HepG2 (cell line): ENCODE data around the gene ENTPD1. TPM values are rescaled to one million over a fixed set of nuclear protein-coding genes. Genes with fewer than 3 reads are reported as not detected.

Source experiments
- ATAC-seq: fragments of 200-7000 bp; cut with Tn5 transposase; 3 replicates; pipeline ENCODE4 v1.9.1; 2020; ENCODE audit warnings: mild to moderate bottlenecking, moderate library complexity
- BruUV-seq: library from RNA; stranded (reverse); fragments of 400-500 nt; replicated peaks from 2 replicates; lab custom pipeline; 2021; lab: Mats Ljungman, UMichigan
- CTCF ChIA-PET: fragments of 300-600 bp; formaldehyde crosslinking; extraction: SDS; loops from one replicate; lab custom pipeline; 2021; ENCODE audit warnings: low total read pairs, inconsistent platforms, low intra/inter-chr PET ratio; lab: Yijun Ruan, JAX
- POLR2A ChIA-PET: fragments of 350-600 bp; sonication (Branson Sonifier 250); formaldehyde crosslinking; loops from one replicate; lab custom pipeline; 2020; ENCODE audit warnings: antibody characterized with exemption, inconsistent platforms; lab: Yijun Ruan, JAX
- DNase-seq: peaks from one replicate; pipeline ENCODE4 v3.0.0-alpha.2; 2015; ENCODE audit warnings: low spot score
- FAIRE-seq: peaks from 3 replicates; lab custom pipeline; 2011; peaks lifted over from hg19 to GRCh38; lab: Jason Lieb, UNC
- H2AFZ ChIP-seq: one replicate; pipeline ENCODE4 v1.6.1; 2011; ENCODE audit warnings: low read length, inconsistent platforms
- H3K27ac ChIP-seq: fragments of 300-600 bp; 3 replicates; pipeline ENCODE4 v1.8.0; 2011; ENCODE audit warnings: mixed run types, mild to moderate bottlenecking, mixed read lengths, low read length, inconsistent platforms; ENCODE audit not compliant: insufficient read depth; ENCODE audit errors: extremely low read length
- H3K27me3 ChIP-seq, 2 experiments: fragments of 200-600 bp in 1 of 2; 2 replicates in 1 of 2; 3 replicates in 1 of 2; pipeline versions ENCODE4 v1.6.0 to v1.8.0; 2011; ENCODE audit warnings: low read length in 2 of 2, mild to moderate bottlenecking in 2 of 2, moderate library complexity in 2 of 2, inconsistent platforms in 1 of 2; ENCODE audit not compliant: insufficient read depth in 2 of 2, control insufficient read depth in 1 of 2
- H3K36me3 ChIP-seq, 2 experiments: fragments of 200-600 bp in 1 of 2; replicated peaks in 1 of 2; 2 replicates in 1 of 2; 3 replicates in 1 of 2; pipeline versions ENCODE4 v1.5.1 to v1.8.0; 2011; ENCODE audit warnings: low read length in 2 of 2, inconsistent platforms in 1 of 2; ENCODE audit not compliant: insufficient read depth in 2 of 2, control insufficient read depth in 1 of 2
- H3K4me1 ChIP-seq: 2 replicates; pipeline ENCODE4 v1.5.1; 2012; ENCODE audit warnings: low read length, inconsistent platforms; ENCODE audit not compliant: insufficient read depth
- H3K4me2 ChIP-seq: 2 replicates; pipeline ENCODE4 v1.6.0; 2011; ENCODE audit warnings: low read depth, low read length, inconsistent platforms
- H3K4me3 ChIP-seq, 3 experiments: fragments of 200-600 bp in 1 of 3; sonication (generic), shearing (Covaris generic) in 1 of 3; replicated peaks in 1 of 3; 2 replicates each; pipeline ENCODE4 v1.5.1; 2011 to 2016; ENCODE audit warnings: low read length in 3 of 3, inconsistent platforms in 2 of 3, low read depth in 2 of 3, mild to moderate bottlenecking in 2 of 3, control low read depth in 1 of 3, mixed read lengths in 1 of 3; ENCODE audit not compliant: insufficient read depth in 1 of 3
- H3K79me2 ChIP-seq: one replicate; pipeline ENCODE4 v1.6.1; 2011; ENCODE audit warnings: low read length, inconsistent platforms; ENCODE audit not compliant: insufficient read depth
- H3K9ac ChIP-seq: 2 replicates; pipeline ENCODE4 v1.6.0; 2011; ENCODE audit warnings: mild to moderate bottlenecking, low read depth, low read length, inconsistent platforms; ENCODE audit not compliant: insufficient read depth
- H3K9me3 ChIP-seq: 2 replicates; pipeline ENCODE4 v1.5.1; 2012; ENCODE audit warnings: mild to moderate bottlenecking, low read length
- H4K20me1 ChIP-seq: 2 replicates; pipeline ENCODE4 v1.6.0; 2011; ENCODE audit warnings: inconsistent platforms, mild to moderate bottlenecking, low read length, moderate library complexity; ENCODE audit not compliant: insufficient read depth
- CEBPG ChIP-seq: IDR thresholded peaks from 2 replicates; pipeline ENCODE4 v1.6.1; 2016
- GTF3A ChIP-seq: sonication (generic); formaldehyde crosslinking; conservative IDR thresholded peaks from 2 replicates; pipeline ENCODE4 v1.4.0; 2020; ENCODE audit warnings: mild to moderate bottlenecking, missing genetic modification reagents
- MED1 ChIP-seq: sonication (generic); formaldehyde crosslinking; IDR thresholded peaks from 2 replicates; pipeline ENCODE4 v1.4.0; 2020; ENCODE audit warnings: missing genetic modification reagents
- NR1H2 ChIP-seq: sonication (generic); formaldehyde crosslinking; IDR thresholded peaks from 2 replicates; pipeline ENCODE4 v1.8.1; 2022; ENCODE audit warnings: low read depth, missing genetic modification reagents, borderline replicate concordance
- YY1 ChIP-seq: IDR thresholded peaks from 2 replicates; pipeline ENCODE4 v1.6.1; 2011; ENCODE audit warnings: low read length, low read depth, moderate library complexity, mild to moderate bottlenecking; ENCODE audit not compliant: insufficient read depth, insufficient replicate concordance
- ZBTB3 ChIP-seq: sonication (generic); formaldehyde crosslinking; IDR thresholded peaks from 2 replicates; pipeline ENCODE4 v1.4.0; 2020; ENCODE audit warnings: low read depth, mild to moderate bottlenecking, moderate library complexity, missing genetic modification reagents, borderline replicate concordance
- ZNF24 ChIP-seq: fragments of 450-650 bp; IDR thresholded peaks from 2 replicates; pipeline ENCODE4 v1.6.1; 2017; ENCODE audit warnings: antibody characterized with exemption, mild to moderate bottlenecking
- ZNF282 ChIP-seq: fragments of 450-650 bp; IDR thresholded peaks from 2 replicates; pipeline ENCODE4 v1.6.1; 2018; ENCODE audit not compliant: partially characterized antibody
- ZNF660 ChIP-seq: sonication (generic); formaldehyde crosslinking; IDR thresholded peaks from 2 replicates; pipeline ENCODE4 v1.5.1; 2020; ENCODE audit warnings: mild to moderate bottlenecking, low read depth, missing genetic modification reagents, borderline replicate concordance
- WGBS: methylation state at CpG from one replicate; pipeline ENCODE4 v1.1.6; 2017; ENCODE audit warnings: low lambda C conversion rate; 5-methylcytosine and 5-hydroxymethylcytosine counted together
- in situ Hi-C: cut with HindIII; loops from 2 replicates; pipeline ENCODE4 v1.10.0; 2017; ENCODE audit warnings: low pct_unique_long_range_greater_than_20kb; ENCODE audit not compliant: extremely low pct_ligation_motif_present
- intact Hi-C: fragments of 100-400 bp; cut with micrococcal nuclease; formaldehyde crosslinking; loops from one replicate; pipeline ENCODE4 v1.10.0; 2022; ENCODE audit not compliant: unreplicated experiment
- polyA plus RNA-seq, 8 experiments: library from polyadenylated mRNA; depleted of rRNA in 3 of 8; stranded (reverse) in 7 of 8; unstranded in 1 of 8; fragments of >200 nt; fragmentation: Illumina TruSeq in 4 of 8; extraction: Trizol in 4 of 8; gene quantifications; 2 replicates each; pipeline versions ENCODE4 v1.2.1 to v1.2.3, GENCODE V29; 2011 to 2016; ENCODE audit warnings: low read depth in 4 of 8, missing spikeins in 1 of 8, mixed read lengths in 1 of 8; ENCODE audit not compliant: insufficient read depth in 1 of 8
- total RNA-seq, 5 experiments: library from RNA; depleted of rRNA; stranded (reverse); fragments of >200 nt; fragmentation: Illumina TruSeq; extraction: Trizol; gene quantifications; 2 replicates each; pipeline ENCODE4 v1.2.3, GENCODE V29; 2016; ENCODE audit warnings: low read depth in 1 of 5
- TF ChIP-seq, protein P1 (sequence below): sonication (generic); formaldehyde crosslinking; IDR thresholded peaks from 2 replicates; pipeline ENCODE4 v1.4.0; 2020; ENCODE audit warnings: missing genetic modification reagents; ENCODE audit errors: not compliant biosample characterization
- TF ChIP-seq, protein P2 (sequence below): IDR thresholded peaks from 2 replicates; pipeline ENCODE4 v1.6.1; 2012; ENCODE audit warnings: low read length, improper control_type of control experiment
- TF ChIP-seq, protein P3 (sequence below): sonication (generic); formaldehyde crosslinking; IDR thresholded peaks from 2 replicates; pipeline ENCODE4 v1.8.0; 2022; ENCODE audit warnings: mild to moderate bottlenecking, missing genetic modification reagents
- TF ChIP-seq, protein P4 (sequence below): sonication (generic); formaldehyde crosslinking; IDR thresholded peaks from 2 replicates; pipeline ENCODE4 v1.4.0; 2020; ENCODE audit warnings: missing genetic modification reagents, mild to moderate bottlenecking, borderline replicate concordance
- TF ChIP-seq, protein P5 (sequence below): IDR thresholded peaks from 2 replicates; pipeline ENCODE4 v1.6.1; 2016; ENCODE audit warnings: low read depth, control low read depth

Gene ENTPD1
- total and polyA plus RNA-seq, 2 of the 13 experiments (the other 11 are each of a cell fraction or from before 2014, with no cell fraction given), result 0.07 TPM

DNA sequence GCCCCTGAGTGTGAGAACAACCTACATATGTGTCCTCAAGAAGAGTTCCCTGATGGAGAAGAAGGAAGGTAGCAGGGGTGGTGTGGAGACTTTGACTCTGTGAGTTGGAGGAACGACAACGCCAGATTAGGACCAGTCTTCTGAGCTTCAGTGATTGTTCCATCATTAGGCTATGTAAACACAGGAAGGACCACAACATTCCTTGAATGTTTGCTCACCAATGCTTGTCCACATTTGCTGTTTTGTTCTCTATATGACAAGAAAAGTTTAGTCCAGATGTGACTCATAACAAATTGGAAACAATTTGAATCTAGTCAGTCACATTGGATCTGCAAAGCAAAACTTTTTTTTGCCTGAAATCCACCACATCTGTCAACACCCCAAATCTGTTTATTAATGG is 62.7 kb downstream of the ENTPD1 start:
- 0% methylated on average over 2 of the region's 2 CpGs for whole genome bisulfite sequencing
- ATAC-seq, result peak; percentile 82
- H3K4me1 ChIP-seq, result peaks cover 53% of the 10 kb centered on the region
- ChIA-PET POLR2A (no interaction called here), CTCF (no interaction called here)
- BruUV-seq, result no TSS peak
- H2AFZ ChIP-seq, result no peak overlapping the region
- H3K27me3 ChIP-seq, result no peaks in the 10 kb centered on the region
- H3K9me3 ChIP-seq, result no peaks in the 10 kb centered on the region
- H3K4me3 ChIP-seq, result no peak overlapping the region
- peak; percentile 79 for DNase-seq
- peak overlapping the region; percentile 20; the same call in 1 of the 2 replicates for H3K4me2 ChIP-seq
- no peaks in the 10 kb centered on the region for H3K36me3 ChIP-seq
- in situ Hi-C loops, result no loop called here
- H3K9ac ChIP-seq, result no peak overlapping the region
- no peaks in the 10 kb centered on the region for H3K79me2 ChIP-seq
- no peaks in the 10 kb centered on the region for H4K20me1 ChIP-seq
- intact Hi-C loops, result no loop called here
- H3K27ac ChIP-seq, result no peak overlapping the region
- peak; percentile 26 for FAIRE-seq
- TF ChIP-seq, protein P1, sequence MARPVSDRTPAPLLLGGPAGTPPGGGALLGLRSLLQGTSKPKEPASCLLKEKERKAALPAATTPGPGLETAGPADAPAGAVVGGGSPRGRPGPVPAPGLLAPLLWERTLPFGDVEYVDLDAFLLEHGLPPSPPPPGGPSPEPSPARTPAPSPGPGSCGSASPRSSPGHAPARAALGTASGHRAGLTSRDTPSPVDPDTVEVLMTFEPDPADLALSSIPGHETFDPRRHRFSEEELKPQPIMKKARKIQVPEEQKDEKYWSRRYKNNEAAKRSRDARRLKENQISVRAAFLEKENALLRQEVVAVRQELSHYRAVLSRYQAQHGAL (CRISPR knock-in tag), result no peak
- TF ChIP-seq GTF3A (CRISPR knock-in tag) (no peak), ZNF660 (CRISPR knock-in tag) (no peak), ZNF24 (no peak), MED1 (CRISPR knock-in tag) (peak; percentile 19; the same call in 1 of the 2 replicates), NR1H2 (CRISPR knock-in tag) (no peak), YY1 (no peak), ZBTB3 (CRISPR knock-in tag) (no peak), CEBPG (CRISPR knock-in tag) (no peak), ZNF282 (no peak)
- TF ChIP-seq, protein P2, sequence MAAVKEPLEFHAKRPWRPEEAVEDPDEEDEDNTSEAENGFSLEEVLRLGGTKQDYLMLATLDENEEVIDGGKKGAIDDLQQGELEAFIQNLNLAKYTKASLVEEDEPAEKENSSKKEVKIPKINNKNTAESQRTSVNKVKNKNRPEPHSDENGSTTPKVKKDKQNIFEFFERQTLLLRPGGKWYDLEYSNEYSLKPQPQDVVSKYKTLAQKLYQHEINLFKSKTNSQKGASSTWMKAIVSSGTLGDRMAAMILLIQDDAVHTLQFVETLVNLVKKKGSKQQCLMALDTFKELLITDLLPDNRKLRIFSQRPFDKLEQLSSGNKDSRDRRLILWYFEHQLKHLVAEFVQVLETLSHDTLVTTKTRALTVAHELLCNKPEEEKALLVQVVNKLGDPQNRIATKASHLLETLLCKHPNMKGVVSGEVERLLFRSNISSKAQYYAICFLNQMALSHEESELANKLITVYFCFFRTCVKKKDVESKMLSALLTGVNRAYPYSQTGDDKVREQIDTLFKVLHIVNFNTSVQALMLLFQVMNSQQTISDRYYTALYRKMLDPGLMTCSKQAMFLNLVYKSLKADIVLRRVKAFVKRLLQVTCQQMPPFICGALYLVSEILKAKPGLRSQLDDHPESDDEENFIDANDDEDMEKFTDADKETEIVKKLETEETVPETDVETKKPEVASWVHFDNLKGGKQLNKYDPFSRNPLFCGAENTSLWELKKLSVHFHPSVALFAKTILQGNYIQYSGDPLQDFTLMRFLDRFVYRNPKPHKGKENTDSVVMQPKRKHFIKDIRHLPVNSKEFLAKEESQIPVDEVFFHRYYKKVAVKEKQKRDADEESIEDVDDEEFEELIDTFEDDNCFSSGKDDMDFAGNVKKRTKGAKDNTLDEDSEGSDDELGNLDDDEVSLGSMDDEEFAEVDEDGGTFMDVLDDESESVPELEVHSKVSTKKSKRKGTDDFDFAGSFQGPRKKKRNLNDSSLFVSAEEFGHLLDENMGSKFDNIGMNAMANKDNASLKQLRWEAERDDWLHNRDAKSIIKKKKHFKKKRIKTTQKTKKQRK, result no peak
- TF ChIP-seq, protein P3, sequence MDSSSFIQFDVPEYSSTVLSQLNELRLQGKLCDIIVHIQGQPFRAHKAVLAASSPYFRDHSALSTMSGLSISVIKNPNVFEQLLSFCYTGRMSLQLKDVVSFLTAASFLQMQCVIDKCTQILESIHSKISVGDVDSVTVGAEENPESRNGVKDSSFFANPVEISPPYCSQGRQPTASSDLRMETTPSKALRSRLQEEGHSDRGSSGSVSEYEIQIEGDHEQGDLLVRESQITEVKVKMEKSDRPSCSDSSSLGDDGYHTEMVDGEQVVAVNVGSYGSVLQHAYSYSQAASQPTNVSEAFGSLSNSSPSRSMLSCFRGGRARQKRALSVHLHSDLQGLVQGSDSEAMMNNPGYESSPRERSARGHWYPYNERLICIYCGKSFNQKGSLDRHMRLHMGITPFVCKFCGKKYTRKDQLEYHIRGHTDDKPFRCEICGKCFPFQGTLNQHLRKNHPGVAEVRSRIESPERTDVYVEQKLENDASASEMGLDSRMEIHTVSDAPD (CRISPR knock-in tag), result no peak
- TF ChIP-seq, protein P4, sequence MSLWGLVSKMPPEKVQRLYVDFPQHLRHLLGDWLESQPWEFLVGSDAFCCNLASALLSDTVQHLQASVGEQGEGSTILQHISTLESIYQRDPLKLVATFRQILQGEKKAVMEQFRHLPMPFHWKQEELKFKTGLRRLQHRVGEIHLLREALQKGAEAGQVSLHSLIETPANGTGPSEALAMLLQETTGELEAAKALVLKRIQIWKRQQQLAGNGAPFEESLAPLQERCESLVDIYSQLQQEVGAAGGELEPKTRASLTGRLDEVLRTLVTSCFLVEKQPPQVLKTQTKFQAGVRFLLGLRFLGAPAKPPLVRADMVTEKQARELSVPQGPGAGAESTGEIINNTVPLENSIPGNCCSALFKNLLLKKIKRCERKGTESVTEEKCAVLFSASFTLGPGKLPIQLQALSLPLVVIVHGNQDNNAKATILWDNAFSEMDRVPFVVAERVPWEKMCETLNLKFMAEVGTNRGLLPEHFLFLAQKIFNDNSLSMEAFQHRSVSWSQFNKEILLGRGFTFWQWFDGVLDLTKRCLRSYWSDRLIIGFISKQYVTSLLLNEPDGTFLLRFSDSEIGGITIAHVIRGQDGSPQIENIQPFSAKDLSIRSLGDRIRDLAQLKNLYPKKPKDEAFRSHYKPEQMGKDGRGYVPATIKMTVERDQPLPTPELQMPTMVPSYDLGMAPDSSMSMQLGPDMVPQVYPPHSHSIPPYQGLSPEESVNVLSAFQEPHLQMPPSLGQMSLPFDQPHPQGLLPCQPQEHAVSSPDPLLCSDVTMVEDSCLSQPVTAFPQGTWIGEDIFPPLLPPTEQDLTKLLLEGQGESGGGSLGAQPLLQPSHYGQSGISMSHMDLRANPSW (CRISPR knock-in tag), result no peak
- TF ChIP-seq, protein P5, sequence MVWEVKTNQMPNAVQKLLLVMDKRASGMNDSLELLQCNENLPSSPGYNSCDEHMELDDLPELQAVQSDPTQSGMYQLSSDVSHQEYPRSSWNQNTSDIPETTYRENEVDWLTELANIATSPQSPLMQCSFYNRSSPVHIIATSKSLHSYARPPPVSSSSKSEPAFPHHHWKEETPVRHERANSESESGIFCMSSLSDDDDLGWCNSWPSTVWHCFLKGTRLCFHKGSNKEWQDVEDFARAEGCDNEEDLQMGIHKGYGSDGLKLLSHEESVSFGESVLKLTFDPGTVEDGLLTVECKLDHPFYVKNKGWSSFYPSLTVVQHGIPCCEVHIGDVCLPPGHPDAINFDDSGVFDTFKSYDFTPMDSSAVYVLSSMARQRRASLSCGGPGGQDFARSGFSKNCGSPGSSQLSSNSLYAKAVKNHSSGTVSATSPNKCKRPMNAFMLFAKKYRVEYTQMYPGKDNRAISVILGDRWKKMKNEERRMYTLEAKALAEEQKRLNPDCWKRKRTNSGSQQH, result no peak
